Osteoblast (primary cell): ENCODE measurements around the gene SORBS2. TPM values are rescaled to one million over a fixed set of nuclear protein-coding genes. Genes with fewer than 3 reads are reported as not detected.

Source experiments
- DNase-seq: peaks from one replicate; pipeline ENCODE4 v3.0.0; 2011; ENCODE audit warnings: low spot score, mixed read lengths; ENCODE audit not compliant: insufficient read length; ENCODE audit errors: missing footprints
- H2AFZ ChIP-seq: 2 replicates; pipeline ENCODE4 v1.6.0; 2011; ENCODE audit warnings: mild to moderate bottlenecking, low read length
- H3K27ac ChIP-seq: 2 replicates; pipeline ENCODE4 v1.5.1; 2011; ENCODE audit warnings: mild to moderate bottlenecking, low read depth, low read length, moderate library complexity
- H3K27me3 ChIP-seq: 2 replicates; pipeline ENCODE4 v1.6.0; 2012; ENCODE audit warnings: mild to moderate bottlenecking, control low read depth, inconsistent platforms, low read length, moderate library complexity; ENCODE audit not compliant: insufficient read depth
- H3K36me3 ChIP-seq: 2 replicates; pipeline ENCODE4 v1.5.1; 2011; ENCODE audit warnings: mild to moderate bottlenecking, low read length, control low read depth, moderate library complexity; ENCODE audit not compliant: insufficient read depth
- H3K4me1 ChIP-seq: 2 replicates; pipeline ENCODE4 v1.5.1; 2011; ENCODE audit warnings: mild to moderate bottlenecking, low read length, control low read depth, moderate library complexity; ENCODE audit not compliant: insufficient read depth
- H3K4me2 ChIP-seq: 2 replicates; pipeline ENCODE4 v1.6.0; 2011; ENCODE audit warnings: mild to moderate bottlenecking, low read length; ENCODE audit not compliant: insufficient read depth
- H3K4me3 ChIP-seq: fragments of 200-600 bp; sonication (generic); 3 replicates; pipeline ENCODE4 v1.5.1; 2012; ENCODE audit warnings: mild to moderate bottlenecking, low read length, inconsistent platforms; ENCODE audit not compliant: insufficient read depth
- H3K79me2 ChIP-seq: 2 replicates; pipeline ENCODE4 v1.6.0; 2012; ENCODE audit warnings: mild to moderate bottlenecking, low read length, control low read depth, inconsistent platforms; ENCODE audit not compliant: insufficient read depth
- H3K9me3 ChIP-seq: 2 replicates; pipeline ENCODE4 v1.5.1; 2011; ENCODE audit warnings: low read depth, low read length, control low read depth
- H4K20me1 ChIP-seq: 2 replicates; pipeline ENCODE4 v1.6.0; 2012; ENCODE audit warnings: mild to moderate bottlenecking, low read length, control low read depth; ENCODE audit not compliant: insufficient read depth
- CTCF ChIP-seq: IDR thresholded peaks from 2 replicates; pipeline ENCODE4 v1.5.1; 2011; ENCODE audit warnings: mild to moderate bottlenecking, low read depth, low read length, moderate library complexity; ENCODE audit errors: extremely low read depth
- total RNA-seq: library from RNA; depleted of rRNA; stranded (reverse); fragments of >200 nt; gene quantifications from 2 replicates; pipeline ENCODE4 v1.2.3, GENCODE V29; 2012

The SORBS2 gene
- total RNA-seq, 1 donor: 85.0 TPM

GRCh38 chr4:185833055-185833598, 21.1 kb upstream of the SORBS2 start:
- DNase-seq: peak; percentile 56
- Histone ChIP-seq H3K79me2 (no peaks in the 10 kb centered on the region), H3K4me2 (no peak overlapping the region)

GRCh38 chr4:185831125-185831815, 19.3 kb upstream of the SORBS2 start:
- Histone ChIP-seq H3K4me1 (peaks cover 4% of the 10 kb centered on the region), H4K20me1 (no peaks in the 10 kb centered on the region), H3K4me2 (no peak overlapping the region), H3K27ac (no peak overlapping the region), H3K36me3 (no peaks in the 10 kb centered on the region), H3K9me3 (no peaks in the 10 kb centered on the region), H3K79me2 (no peaks in the 10 kb centered on the region), H3K27me3 (no peaks in the 10 kb centered on the region), H3K4me3 (no peak overlapping the region), H2AFZ (no peak overlapping the region)
- DNase-seq: no peak
- no peak for TF ChIP-seq CTCF

More at GRCh38 chr4:185833055-185833598, 21.1 kb upstream of the SORBS2 start:
- no peaks in the 10 kb centered on the region for H3K27me3 ChIP-seq
- H3K4me1 ChIP-seq: peaks cover 4% of the 10 kb centered on the region
- H2AFZ ChIP-seq: no peak overlapping the region
- H3K9me3 ChIP-seq: no peaks in the 10 kb centered on the region
- no peaks in the 10 kb centered on the region for H3K36me3 ChIP-seq
- no peak for TF ChIP-seq CTCF
- H3K4me3 ChIP-seq: no peak overlapping the region
- no peaks in the 10 kb centered on the region for H4K20me1 ChIP-seq
- H3K27ac ChIP-seq: no peak overlapping the region

GRCh38 chr4:185830263-185830994, 18.4 kb upstream of the SORBS2 start:
- no peaks in the 10 kb centered on the region for H3K36me3 ChIP-seq
- H2AFZ ChIP-seq: no peak overlapping the region
- no peak for DNase-seq
- H3K27ac ChIP-seq: no peak overlapping the region
- no peaks in the 10 kb centered on the region for H4K20me1 ChIP-seq
- H3K27me3 ChIP-seq: no peaks in the 10 kb centered on the region
- H3K79me2 ChIP-seq: no peaks in the 10 kb centered on the region
- H3K4me3 ChIP-seq: no peak overlapping the region
- TF ChIP-seq CTCF: no peak
- H3K4me2 ChIP-seq: no peak overlapping the region
- peaks cover 4% of the 10 kb centered on the region for H3K4me1 ChIP-seq
- H3K9me3 ChIP-seq: no peaks in the 10 kb centered on the region

- Histone ChIP-seq H3K4me2 (no peak overlapping the region), H3K79me2 (no peaks in the 10 kb centered on the region), H2AFZ (no peak overlapping the region), H3K9me3 (no peaks in the 10 kb centered on the region), H4K20me1 (no peaks in the 10 kb centered on the region), H3K4me1 (no peaks in the 10 kb centered on the region), H3K36me3 (no peaks in the 10 kb centered on the region), H3K27ac (no peak overlapping the region), H3K27me3 (no peaks in the 10 kb centered on the region), H3K4me3 (no peak overlapping the region)
- no peak for TF ChIP-seq CTCF
- no peak for DNase-seq
Measured at GRCh38 chr4:185826381-185826780, 14.4 kb upstream of the SORBS2 start.
